Astrocyte (in vitro differentiated cells and primary cell): Measurements from ENCODE around the gene CREM.

ENCODE experiments used
- CTCF ChIP-seq: IDR thresholded peaks from 2 replicates; pipeline ENCODE4 v1.5.1; 2011; ENCODE audit warnings: low read depth, mild to moderate bottlenecking, inconsistent platforms, low read length, moderate library complexity; ENCODE audit not compliant: insufficient read depth
- EZH2 ChIP-seq: IDR thresholded peaks from 2 replicates; pipeline ENCODE4 v1.6.1; 2012; ENCODE audit warnings: mild to moderate bottlenecking, low read length, inconsistent platforms; ENCODE audit not compliant: insufficient read depth

DNA sequence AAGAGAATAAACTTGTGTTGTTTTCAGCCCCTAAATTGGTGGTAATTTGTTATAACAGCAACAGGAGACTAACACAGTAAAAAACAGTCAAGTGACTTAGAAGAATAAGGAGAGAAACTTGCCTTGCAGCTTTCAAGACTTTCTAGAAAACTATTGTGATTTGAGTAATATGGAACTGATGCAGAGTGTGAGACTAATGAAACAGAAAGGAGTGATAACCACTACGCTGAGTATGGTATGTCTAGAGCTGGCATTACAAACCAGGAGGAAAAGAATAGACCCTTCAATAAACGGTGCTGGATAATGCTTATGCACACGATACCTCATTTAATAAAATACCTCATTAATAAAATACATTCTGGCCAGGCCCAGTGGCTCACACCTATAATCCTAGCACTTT lies 99.9 kb downstream of the CREM start:
- no peak for TF ChIP-seq CTCF
- TF ChIP-seq EZH2, result no peak
